ENCODE data around the gene BRSK2.

DNA sequence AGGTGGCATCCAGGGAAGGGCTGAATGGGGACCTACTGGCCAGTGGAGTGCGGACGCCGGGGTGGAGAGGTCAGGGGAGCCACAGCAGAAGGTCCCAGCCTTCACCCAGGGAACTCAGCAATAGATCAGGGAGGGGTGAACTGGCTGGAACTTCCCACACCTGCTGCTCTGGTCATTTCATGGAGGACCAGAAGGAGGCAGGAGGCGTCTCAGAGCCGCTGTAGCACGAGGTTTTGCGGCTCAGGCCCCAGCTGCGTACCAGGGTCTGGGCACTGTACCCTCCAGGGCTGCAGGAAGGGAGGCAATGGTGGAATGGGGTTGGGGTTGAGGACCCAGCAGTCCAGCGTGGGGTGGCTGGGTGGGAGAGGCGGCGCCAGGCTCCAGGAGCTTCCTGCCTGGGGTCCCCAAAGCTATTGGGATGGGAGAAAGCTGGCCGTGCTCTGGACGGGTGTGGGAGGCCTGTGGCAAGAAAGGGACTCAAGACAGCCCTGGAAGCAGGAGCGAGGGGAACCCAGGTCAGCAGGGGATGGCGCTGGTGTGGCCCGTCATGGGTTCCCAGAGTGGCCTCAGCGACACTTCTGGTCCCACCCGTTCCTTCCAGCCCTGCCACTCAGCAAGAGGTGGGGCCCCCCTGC, 20.2 kb upstream of the BRSK2 start:
- TF ChIP-seq, protein P1, sequence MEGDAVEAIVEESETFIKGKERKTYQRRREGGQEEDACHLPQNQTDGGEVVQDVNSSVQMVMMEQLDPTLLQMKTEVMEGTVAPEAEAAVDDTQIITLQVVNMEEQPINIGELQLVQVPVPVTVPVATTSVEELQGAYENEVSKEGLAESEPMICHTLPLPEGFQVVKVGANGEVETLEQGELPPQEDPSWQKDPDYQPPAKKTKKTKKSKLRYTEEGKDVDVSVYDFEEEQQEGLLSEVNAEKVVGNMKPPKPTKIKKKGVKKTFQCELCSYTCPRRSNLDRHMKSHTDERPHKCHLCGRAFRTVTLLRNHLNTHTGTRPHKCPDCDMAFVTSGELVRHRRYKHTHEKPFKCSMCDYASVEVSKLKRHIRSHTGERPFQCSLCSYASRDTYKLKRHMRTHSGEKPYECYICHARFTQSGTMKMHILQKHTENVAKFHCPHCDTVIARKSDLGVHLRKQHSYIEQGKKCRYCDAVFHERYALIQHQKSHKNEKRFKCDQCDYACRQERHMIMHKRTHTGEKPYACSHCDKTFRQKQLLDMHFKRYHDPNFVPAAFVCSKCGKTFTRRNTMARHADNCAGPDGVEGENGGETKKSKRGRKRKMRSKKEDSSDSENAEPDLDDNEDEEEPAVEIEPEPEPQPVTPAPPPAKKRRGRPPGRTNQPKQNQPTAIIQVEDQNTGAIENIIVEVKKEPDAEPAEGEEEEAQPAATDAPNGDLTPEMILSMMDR (IDR thresholded peaks at IDR 0.05; ENCODE audit: insufficient read depth, low read depth, low read length), result no peak
- TF ChIP-seq EZH2 (IDR thresholded peaks at IDR 0.05; ENCODE audit: insufficient read depth, low read length), result no peak
